OCI-LY7 (cell line): ENCODE measurements around the gene PHF19. TPM values are rescaled to one million over a fixed set of nuclear protein-coding genes. Genes with fewer than 3 reads are reported as not detected.
A peak's percentile ranks its signal among the peaks of the same experiment; 100 is the strongest.

Source experiments
- BruUV-seq: library from RNA; stranded (reverse); fragments of 400-500 nt; replicated peaks from 2 replicates; lab custom pipeline; 2021; lab: Mats Ljungman, UMichigan
- CTCF ChIA-PET: fragments of 300-600 bp; sonication (Branson Sonifier 250); formaldehyde crosslinking; loops from one replicate; lab custom pipeline; 2022; ENCODE audit warnings: antibody characterized with exemption; ENCODE audit not compliant: unreplicated experiment; lab: Charles Lee
- POLR2A ChIA-PET: fragments of 300-600 bp; sonication (Branson Sonifier 250); formaldehyde crosslinking; loops from one replicate; lab custom pipeline; 2022; ENCODE audit warnings: antibody characterized with exemption; lab: Charles Lee
- DNase-seq: peaks from one replicate; pipeline ENCODE4 v3.0.0-alpha.2; 2015; ENCODE audit warnings: low spot score
- H2AFZ ChIP-seq: fragments of 200-600 bp; sonication (generic), shearing (Covaris generic); 2 replicates; pipeline ENCODE4 v1.6.1; 2014; ENCODE audit warnings: mild to moderate bottlenecking, antibody characterized with exemption, low read length, moderate library complexity
- H3K27ac ChIP-seq: fragments of 200-600 bp; sonication (generic); 2 replicates; pipeline ENCODE4 v1.5.1; 2014; ENCODE audit warnings: mixed run types, low read depth, mild to moderate bottlenecking, moderate library complexity, low read length, inconsistent platforms; ENCODE audit not compliant: poor library complexity, severe bottlenecking
- H3K36me3 ChIP-seq: fragments of 200-600 bp; sonication (generic); 2 replicates; pipeline ENCODE4 v1.6.1; 2014; ENCODE audit warnings: mild to moderate bottlenecking, antibody characterized with exemption, low read length, moderate library complexity, mixed read lengths; ENCODE audit not compliant: insufficient read depth
- H3K4me1 ChIP-seq: fragments of 200-600 bp; sonication (generic); 2 replicates; pipeline ENCODE4 v1.5.1; 2014; ENCODE audit warnings: mild to moderate bottlenecking, low read length; ENCODE audit not compliant: insufficient read depth, poor library complexity, severe bottlenecking
- H3K4me2 ChIP-seq: fragments of 200-600 bp; sonication (generic); 2 replicates; pipeline ENCODE4 v1.6.1; 2014; ENCODE audit warnings: mild to moderate bottlenecking, low read length
- H3K4me3 ChIP-seq: fragments of 200-600 bp; sonication (generic); 2 replicates; pipeline ENCODE4 v1.5.1; 2014; ENCODE audit warnings: mild to moderate bottlenecking, low read depth, low read length; ENCODE audit not compliant: poor library complexity, severe bottlenecking
- H3K79me2 ChIP-seq: fragments of 200-600 bp; sonication (generic); 2 replicates; pipeline ENCODE4 v1.6.1; 2016; ENCODE audit warnings: low read depth, mild to moderate bottlenecking, low read length, moderate library complexity, mixed read lengths; ENCODE audit not compliant: insufficient read depth
- H3K9me2 ChIP-seq: fragments of 200-600 bp; sonication (generic); 2 replicates; pipeline ENCODE4 v1.6.1; 2016; ENCODE audit warnings: mild to moderate bottlenecking, low read length, mixed read lengths; ENCODE audit not compliant: insufficient read depth
- H3K9me3 ChIP-seq: fragments of 200-600 bp; sonication (generic); 2 replicates; pipeline ENCODE4 v1.6.1; 2014; ENCODE audit warnings: mild to moderate bottlenecking, mixed run types, low read length, mixed read lengths
- H4K20me1 ChIP-seq: fragments of 200-600 bp; sonication (generic); 2 replicates; pipeline ENCODE4 v1.6.1; 2014; ENCODE audit warnings: mild to moderate bottlenecking, antibody characterized with exemption, low read length, moderate library complexity, mixed read lengths; ENCODE audit not compliant: insufficient read depth
- CTCF ChIP-seq: fragments of 200-600 bp; sonication (generic); conservative IDR thresholded peaks from 2 replicates; pipeline ENCODE4 v1.5.1; 2014; ENCODE audit warnings: mild to moderate bottlenecking, antibody characterized with exemption, low read length, moderate library complexity, mixed read lengths
- EZH2phosphoT487 ChIP-seq: fragments of 200-600 bp; sonication (generic); IDR thresholded peaks from 2 replicates; pipeline ENCODE4 v1.6.1; 2018; ENCODE audit warnings: low read depth, borderline replicate concordance, mild to moderate bottlenecking, mixed run types, antibody characterized with exemption, low read length, moderate library complexity, mixed read lengths
- intact Hi-C: fragments of 100-400 bp; cut with micrococcal nuclease; formaldehyde crosslinking; loops from one replicate; pipeline ENCODE4 v1.10.0; 2022; ENCODE audit not compliant: unreplicated experiment
- total RNA-seq, 2 experiments: library from RNA; depleted of rRNA in 1 of 2; stranded (reverse); fragments of >200 nt in 1 of 2; shearing (Covaris generic) in 1 of 2; gene quantifications; 2 replicates each; pipeline ENCODE4 v1.2.3, GENCODE V29; 2014 to 2022

Gene PHF19
- total RNA-seq, 2 experiments from 2014 or later: 102 to 214 TPM

GRCh38 chr9:120888626-120889025 lies 11.6 kb upstream of the PHF19 start:
- H3K9me2 ChIP-seq: no peaks in the 10 kb centered on the region
- CTCF ChIA-PET: interaction anchor here (1.0 kb wide), 1 partner anchor 31 kb away, joined by 4 read pairs; no protein-coding TSS in a partner anchor
- H3K4me1 ChIP-seq: peaks cover 86% of the 10 kb centered on the region
- intact Hi-C loops: no loop called here
- no peak for TF ChIP-seq CTCF
- TF ChIP-seq EZH2phosphoT487: no peak
- H3K36me3 ChIP-seq: no peaks in the 10 kb centered on the region
- POLR2A ChIA-PET: interaction anchor here (2.1 to 16.9 kb wide), 3 partner anchors 9 to 41 kb away, joined by 21 to 372 read pairs (median 50); partner anchors contain the start of gene TRAF1
- DNase-seq: no peak
- H2AFZ ChIP-seq: no peak overlapping the region
- no peaks in the 10 kb centered on the region for H4K20me1 ChIP-seq
- no peaks in the 10 kb centered on the region for H3K9me3 ChIP-seq
- no peak overlapping the region for H3K4me3 ChIP-seq
- no peak overlapping the region for H3K27ac ChIP-seq
- H3K79me2 ChIP-seq: no peaks in the 10 kb centered on the region
- no peak overlapping the region for H3K4me2 ChIP-seq
- no TSS peak for BruUV-seq

GRCh38 chr9:120886490-120886967 lies 9.5 kb upstream of the PHF19 start:
- Histone ChIP-seq H3K79me2 (no peaks in the 10 kb centered on the region), H3K4me2 (peak overlapping the region; percentile 51), H2AFZ (peak overlapping the region; percentile 45; the same call in 1 of the 2 replicates), H4K20me1 (no peaks in the 10 kb centered on the region), H3K9me2 (no peaks in the 10 kb centered on the region), H3K27ac (peak overlapping the region; percentile 44), H3K4me3 (no peak overlapping the region), H3K4me1 (peaks cover 86% of the 10 kb centered on the region), H3K36me3 (no peaks in the 10 kb centered on the region), H3K9me3 (no peaks in the 10 kb centered on the region)
- TF ChIP-seq EZH2phosphoT487 (no peak), CTCF (peak; percentile 54)
- no TSS peak for BruUV-seq
- peak; percentile 69 for DNase-seq
- POLR2A ChIA-PET: interaction anchor here (1.2 to 16.9 kb wide), 6 partner anchors 8 to 43 kb away, joined by 3 to 372 read pairs (median 8); partner anchors contain the start of gene TRAF1
- intact Hi-C loops: no loop called here
- CTCF ChIA-PET: interaction anchor here (0.8 to 1.3 kb wide), 3 partner anchors 9 to 45 kb away, joined by 3 to 5 read pairs (median 4); no protein-coding TSS in a partner anchor

GRCh38 chr9:120885958-120886357 lies 9.0 kb upstream of the PHF19 start:
- POLR2A ChIA-PET: interaction anchor here (1.2 to 16.9 kb wide), 6 partner anchors 8 to 44 kb away, joined by 3 to 372 read pairs (median 8); partner anchors contain the start of gene TRAF1
- H3K4me3 ChIP-seq: no peak overlapping the region
- peak overlapping the region; percentile 45; the same call in 1 of the 2 replicates for H2AFZ ChIP-seq
- TF ChIP-seq EZH2phosphoT487 (no peak), CTCF (no peak)
- H3K9me3 ChIP-seq: no peaks in the 10 kb centered on the region
- H4K20me1 ChIP-seq: no peaks in the 10 kb centered on the region
- intact Hi-C loops: no loop called here
- no peaks in the 10 kb centered on the region for H3K79me2 ChIP-seq
- CTCF ChIA-PET: interaction anchor here (0.8 to 1.3 kb wide), 3 partner anchors 9 to 46 kb away, joined by 3 to 5 read pairs (median 4); no protein-coding TSS in a partner anchor
- peaks cover 86% of the 10 kb centered on the region for H3K4me1 ChIP-seq
- peak overlapping the region; percentile 44 for H3K27ac ChIP-seq
- peak; percentile 53 for DNase-seq
- H3K9me2 ChIP-seq: no peaks in the 10 kb centered on the region
- no peaks in the 10 kb centered on the region for H3K36me3 ChIP-seq
- H3K4me2 ChIP-seq: peak overlapping the region; percentile 51
- no TSS peak for BruUV-seq
